Urinary bladder (tissue), 4 donors: ENCODE data around the gene IMMP2L. TPM values are rescaled to one million over a fixed set of nuclear protein-coding genes. Genes with fewer than 3 reads are reported as not detected.

Experiments
- DNase-seq: peaks from one replicate; pipeline ENCODE4 v3.0.0-alpha.2; 2015; ENCODE audit errors: extremely low spot score
- H3K27ac ChIP-seq: one replicate; pipeline ENCODE4 v1.5.1; 2013; ENCODE audit warnings: low read depth, mild to moderate bottlenecking, moderate library complexity
- H3K36me3 ChIP-seq: one replicate; pipeline ENCODE4 v1.6.1; 2013; ENCODE audit warnings: mild to moderate bottlenecking, moderate library complexity; ENCODE audit not compliant: insufficient read depth
- H3K4me1 ChIP-seq: one replicate; pipeline ENCODE4 v1.6.1; 2013; ENCODE audit warnings: mild to moderate bottlenecking, moderate library complexity; ENCODE audit not compliant: insufficient read depth
- H3K4me3 ChIP-seq: one replicate; pipeline ENCODE4 v1.5.1; 2013; ENCODE audit warnings: low read depth, low read length
- WGBS: extraction: QIAGEN DNeasy Blood & Tissue Kit; methylation state at CpG from one replicate; pipeline ENCODE4 v1.1.7; 2013; 5-methylcytosine and 5-hydroxymethylcytosine counted together
- polyA plus RNA-seq: library from polyadenylated mRNA; stranded (reverse); fragments of 200-250 nt; gene quantifications from one replicate; pipeline ENCODE4 v1.2.3, GENCODE V29; 2013
- total RNA-seq: library from RNA; depleted of rRNA; stranded (reverse); fragments of >200 nt; gene quantifications from one replicate; pipeline ENCODE4 v1.2.3, GENCODE V29; 2014
- donor health status: healthy with polysubstance abuse.
- donor health status: healthy.

IMMP2L gene
- total and polyA plus RNA-seq, 2 donors = 22.4 to 26.2 TPM

GRCh38 chr7:110762546-110763225, 799.6 kb downstream of the IMMP2L start:
- no peaks in the 10 kb centered on the region for H3K4me1 ChIP-seq
- H3K36me3 ChIP-seq = no peaks in the 10 kb centered on the region
- WGBS = 35% methylated on average over 2 of the region's 2 CpGs
- no peak overlapping the region for H3K4me3 ChIP-seq
- H3K27ac ChIP-seq = no peak overlapping the region
- peak; percentile 29 for DNase-seq

GRCh38 chr7:110760341-110760740, 802.0 kb downstream of the IMMP2L start:
- WGBS = 96% methylated on average over 2 of the region's 2 CpGs
- DNase-seq = no peak
- Histone ChIP-seq H3K36me3 (no peaks in the 10 kb centered on the region), H3K27ac (no peak overlapping the region), H3K4me3 (no peak overlapping the region), H3K4me1 (no peaks in the 10 kb centered on the region)

GRCh38 chr7:110759069-110759468, 803.2 kb downstream of the IMMP2L start:
- DNase-seq = no peak
- 77% methylated on average over 4 of the region's 4 CpGs for WGBS
- Histone ChIP-seq H3K4me1 (no peaks in the 10 kb centered on the region), H3K36me3 (no peaks in the 10 kb centered on the region), H3K27ac (no peak overlapping the region), H3K4me3 (no peak overlapping the region)

- Histone ChIP-seq H3K4me3 (no peak overlapping the region), H3K27ac (no peak overlapping the region), H3K4me1 (no peaks in the 10 kb centered on the region), H3K36me3 (no peaks in the 10 kb centered on the region)
- 86% methylated on average over 4 of the region's 4 CpGs for WGBS
- no peak for DNase-seq
These were observed 807.6 kb downstream of the IMMP2L start for GRCh38 chr7:110754649-110755048.

- Histone ChIP-seq H3K4me3 (no peak overlapping the region), H3K27ac (no peak overlapping the region), H3K36me3 (no peaks in the 10 kb centered on the region), H3K4me1 (no peaks in the 10 kb centered on the region)
- WGBS = 72% methylated on average over 3 of the region's 3 CpGs
- DNase-seq = no peak
These were observed 811.2 kb downstream of the IMMP2L start for GRCh38 chr7:110750931-110751605.

- no peak for DNase-seq
- Histone ChIP-seq H3K36me3 (no peaks in the 10 kb centered on the region), H3K4me1 (no peaks in the 10 kb centered on the region), H3K4me3 (no peak overlapping the region), H3K27ac (no peak overlapping the region)
- 26% methylated on average over 1 of the region's 1 CpG for WGBS
These were observed 829.1 kb downstream of the IMMP2L start for GRCh38 chr7:110733221-110733620.

GRCh38 chr7:110724811-110725210, 837.5 kb downstream of the IMMP2L start:
- Histone ChIP-seq H3K27ac (no peak overlapping the region), H3K36me3 (no peaks in the 10 kb centered on the region), H3K4me3 (no peak overlapping the region), H3K4me1 (no peaks in the 10 kb centered on the region)
- 82% methylated on average over 6 of the region's 6 CpGs for WGBS
- DNase-seq = no peak

GRCh38 chr7:110721395-110721794, 840.9 kb downstream of the IMMP2L start:
- H3K4me3 ChIP-seq = no peak overlapping the region
- no peak overlapping the region for H3K27ac ChIP-seq
- no peaks in the 10 kb centered on the region for H3K36me3 ChIP-seq
- WGBS = 91% methylated on average over 2 of the region's 2 CpGs
- DNase-seq = no peak
- H3K4me1 ChIP-seq = no peaks in the 10 kb centered on the region

GRCh38 chr7:110720626-110721025, 841.7 kb downstream of the IMMP2L start:
- Histone ChIP-seq H3K4me1 (no peaks in the 10 kb centered on the region), H3K36me3 (no peaks in the 10 kb centered on the region), H3K4me3 (no peak overlapping the region), H3K27ac (no peak overlapping the region)
- 93% methylated on average over 3 of the region's 3 CpGs for WGBS
- DNase-seq = no peak

GRCh38 chr7:110719741-110720140, 842.6 kb downstream of the IMMP2L start:
- no peak overlapping the region for H3K4me3 ChIP-seq
- H3K27ac ChIP-seq = no peak overlapping the region
- WGBS = 46% methylated on average over 3 of the region's 3 CpGs
- no peaks in the 10 kb centered on the region for H3K4me1 ChIP-seq
- H3K36me3 ChIP-seq = no peaks in the 10 kb centered on the region
- DNase-seq = no peak

GRCh38 chr7:110718503-110719205, 843.6 kb downstream of the IMMP2L start:
- H3K4me1 ChIP-seq = no peaks in the 10 kb centered on the region
- no peak overlapping the region for H3K27ac ChIP-seq
- no peak overlapping the region for H3K4me3 ChIP-seq
- H3K36me3 ChIP-seq = no peaks in the 10 kb centered on the region
- WGBS = 55% methylated on average over 3 of the region's 3 CpGs
- DNase-seq = no peak

- H3K27ac ChIP-seq = no peak overlapping the region
- no peaks in the 10 kb centered on the region for H3K4me1 ChIP-seq
- H3K4me3 ChIP-seq = no peak overlapping the region
- WGBS = 93% methylated on average over 2 of the region's 2 CpGs
- H3K36me3 ChIP-seq = no peaks in the 10 kb centered on the region
- DNase-seq = no peak
These were observed 858.1 kb downstream of the IMMP2L start for GRCh38 chr7:110704225-110704624.

- 83% methylated on average over 3 of the region's 3 CpGs for WGBS
- H3K4me1 ChIP-seq = no peaks in the 10 kb centered on the region
- DNase-seq = no peak
These were observed 863.7 kb downstream of the IMMP2L start for GRCh38 chr7:110698576-110698975.

GRCh38 chr7:110693344-110693743, 868.9 kb downstream of the IMMP2L start:
- no peak for DNase-seq
- Histone ChIP-seq H3K27ac (no peak overlapping the region), H3K4me1 (no peaks in the 10 kb centered on the region), H3K36me3 (no peaks in the 10 kb centered on the region), H3K4me3 (no peak overlapping the region)

More at GRCh38 chr7:110698576-110698975, 863.7 kb downstream of the IMMP2L start:
- Histone ChIP-seq H3K4me3 (no peak overlapping the region), H3K36me3 (no peaks in the 10 kb centered on the region), H3K27ac (no peak overlapping the region)
